HG03571 (cell line): ENCODE measurements around the gene FMN1.
"Not testable (repeated sequence)": the region's sequence is repeated elsewhere in the genome, so short reads cannot be mapped to it uniquely, and the experiment has no call there.

Source experiments
- ATAC-seq: cut with Tn5 transposase; IDR thresholded peaks from one replicate; pipeline ENCODE4 v1.9.1; 2021; ENCODE audit not compliant: unreplicated experiment

FMN1 gene

DNA sequence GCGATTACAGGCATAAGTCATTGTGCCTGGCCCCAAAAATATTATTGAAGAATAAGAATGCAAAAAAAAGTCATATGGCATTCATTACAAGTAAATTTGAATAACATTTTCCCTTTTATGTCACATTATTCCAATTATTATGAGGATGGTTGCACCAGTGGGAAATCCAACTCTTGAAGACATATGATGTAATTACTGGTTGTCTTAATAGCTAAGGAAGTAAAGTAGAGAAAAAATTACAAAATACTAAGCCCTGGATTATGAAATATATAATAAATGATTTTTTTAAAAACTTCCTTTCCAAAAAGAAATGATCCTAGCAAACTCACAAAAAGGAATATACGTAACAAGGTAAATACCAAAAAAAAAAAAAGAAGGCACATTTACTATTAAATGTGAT lies 98.9 kb downstream of the FMN1 start:
- no peak for ATAC-seq

DNA sequence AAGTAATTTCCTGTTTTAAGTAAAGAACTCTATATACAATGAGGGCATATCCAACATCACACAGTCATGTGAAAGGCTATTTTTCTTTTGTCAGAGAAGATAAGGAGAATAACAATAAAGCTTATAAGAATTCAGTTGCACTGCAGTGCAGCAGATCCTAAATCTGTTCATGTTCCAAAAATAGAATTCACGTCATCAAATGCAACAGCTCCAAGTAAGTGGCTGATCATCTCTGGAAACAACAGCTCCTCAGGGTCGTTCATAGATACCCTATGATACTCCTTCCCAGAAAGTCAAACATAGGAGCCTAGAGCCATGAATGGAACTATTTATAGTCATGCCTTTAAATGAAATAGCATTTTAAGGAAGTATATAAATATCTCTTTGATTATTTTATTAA lies 100.2 kb downstream of the FMN1 start:
- no peak for ATAC-seq

DNA sequence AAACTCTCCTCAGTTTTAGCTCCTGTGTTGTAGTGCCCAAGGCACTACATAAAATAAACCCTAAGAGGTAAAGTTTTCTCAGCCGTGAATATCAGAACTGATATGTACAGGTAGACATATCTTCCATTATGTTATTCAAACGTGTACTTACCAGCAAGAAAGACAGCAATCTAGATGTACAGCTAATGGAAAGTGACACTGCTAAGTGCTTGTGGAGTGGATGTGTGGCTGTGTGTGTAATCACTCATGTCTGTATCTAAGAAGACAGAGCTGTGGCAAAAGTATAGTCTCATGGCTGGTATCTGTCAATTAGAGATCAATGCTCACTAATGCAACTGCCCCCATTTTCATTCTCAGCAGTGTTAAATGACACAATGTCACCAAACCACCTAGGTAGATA lies 101.3 kb downstream of the FMN1 start:
- no peak for ATAC-seq

DNA sequence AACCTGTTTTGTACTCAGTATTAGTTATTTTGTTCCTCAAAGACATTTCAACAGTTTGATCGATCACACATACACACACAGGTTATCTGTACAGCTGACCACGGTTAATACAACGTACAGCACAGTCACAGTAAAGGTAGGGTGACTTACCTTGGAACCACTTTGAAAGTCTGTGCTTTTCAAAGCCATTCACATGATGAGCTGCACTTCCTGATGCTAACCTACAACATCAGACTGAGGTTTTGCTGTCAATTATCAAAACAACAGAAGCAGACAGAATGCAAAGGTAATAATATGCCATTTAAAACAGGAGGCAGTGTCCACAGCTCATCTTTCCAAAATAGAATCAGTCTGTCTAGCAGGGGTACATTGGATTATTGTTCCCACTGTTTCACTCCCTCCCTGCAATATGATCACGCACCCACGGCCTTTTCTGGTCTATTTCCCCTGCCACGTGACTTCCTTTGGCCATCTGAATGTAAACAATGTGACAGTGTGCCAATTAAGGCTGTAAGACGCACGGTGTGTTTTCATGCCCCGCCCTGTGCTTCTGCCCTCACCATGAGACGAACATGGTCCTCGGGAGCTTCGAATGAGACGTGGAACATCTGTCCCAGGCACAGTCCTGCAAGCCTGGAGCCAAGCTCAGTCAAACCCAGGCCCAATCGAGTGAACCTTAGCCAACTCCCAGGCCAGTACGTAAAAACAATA lies 102.4 kb downstream of the FMN1 start:
- ATAC-seq = no peak

DNA sequence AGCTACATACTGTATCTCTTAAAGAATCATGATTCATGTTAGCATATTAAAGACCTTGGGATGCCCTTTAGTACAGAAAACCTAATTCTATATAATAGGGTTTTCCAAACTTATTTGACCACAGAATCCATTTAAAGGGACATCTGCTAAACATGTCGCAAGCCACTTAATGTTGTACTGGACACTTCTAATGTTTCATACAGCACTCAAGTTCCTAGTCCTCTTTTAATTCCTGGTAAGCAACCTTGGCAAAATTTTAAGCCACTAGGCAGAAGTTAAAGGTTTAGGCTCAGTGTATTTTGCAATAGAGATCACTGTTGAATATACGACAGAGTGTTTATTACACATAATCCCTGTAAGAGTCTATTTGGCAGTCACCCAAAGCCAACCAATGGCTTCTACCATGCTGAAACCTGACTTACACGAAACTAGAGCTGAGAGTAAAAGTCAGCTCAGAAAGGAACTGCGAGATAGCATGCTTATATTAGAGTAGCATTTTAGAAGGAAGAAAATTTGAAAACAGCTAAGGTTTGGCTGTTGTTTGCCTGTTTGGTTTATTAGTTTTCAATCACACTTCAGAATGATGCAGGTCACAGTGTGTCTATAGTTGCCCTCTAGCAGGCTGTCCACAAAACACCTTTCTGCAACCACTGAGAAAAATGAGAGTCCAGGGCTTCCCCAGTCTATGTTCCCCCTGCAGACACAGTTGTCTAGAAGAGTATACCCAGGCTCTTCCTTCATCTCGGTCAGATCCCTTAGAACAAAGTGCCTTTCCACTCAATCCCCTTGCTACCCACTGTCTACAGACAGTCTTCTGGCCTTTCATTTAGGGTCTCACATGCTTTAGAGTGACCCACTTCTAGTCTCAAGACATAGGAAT lies 104.4 kb downstream of the FMN1 start:
- no peak for ATAC-seq

DNA sequence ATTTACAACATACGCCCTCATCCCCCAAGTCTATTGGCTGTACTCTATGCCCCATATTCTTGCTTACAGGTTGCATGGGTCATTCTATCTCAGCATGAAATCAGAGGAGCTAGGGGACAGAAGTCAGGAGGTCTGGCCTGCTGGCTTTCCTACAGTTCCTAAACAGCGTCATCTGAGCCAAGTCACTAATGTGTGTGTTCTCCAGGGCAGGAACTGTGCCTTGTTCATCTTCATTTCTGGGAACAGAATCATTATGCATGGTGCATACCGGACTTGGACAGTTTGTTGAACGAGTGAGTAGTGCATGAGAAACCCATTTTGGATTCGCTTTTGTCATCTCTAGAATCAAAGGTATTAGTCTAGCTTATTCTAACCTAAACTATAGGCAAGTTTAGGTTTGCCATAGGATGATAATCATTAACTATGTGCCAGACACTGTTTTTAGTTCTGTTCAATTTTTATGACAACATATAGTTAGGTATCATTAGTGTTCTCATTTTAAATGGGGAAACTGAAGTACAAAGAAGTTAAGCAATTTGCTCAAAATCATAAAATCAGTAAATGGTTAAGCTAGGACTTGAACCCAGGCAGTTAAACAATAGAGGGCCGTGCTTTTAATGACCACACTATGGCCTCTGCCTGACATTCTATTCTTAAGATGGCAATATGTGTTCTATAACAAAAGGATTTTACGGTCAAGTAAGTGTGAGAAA lies 105.2 kb downstream of the FMN1 start:
- ATAC-seq = no peak

DNA sequence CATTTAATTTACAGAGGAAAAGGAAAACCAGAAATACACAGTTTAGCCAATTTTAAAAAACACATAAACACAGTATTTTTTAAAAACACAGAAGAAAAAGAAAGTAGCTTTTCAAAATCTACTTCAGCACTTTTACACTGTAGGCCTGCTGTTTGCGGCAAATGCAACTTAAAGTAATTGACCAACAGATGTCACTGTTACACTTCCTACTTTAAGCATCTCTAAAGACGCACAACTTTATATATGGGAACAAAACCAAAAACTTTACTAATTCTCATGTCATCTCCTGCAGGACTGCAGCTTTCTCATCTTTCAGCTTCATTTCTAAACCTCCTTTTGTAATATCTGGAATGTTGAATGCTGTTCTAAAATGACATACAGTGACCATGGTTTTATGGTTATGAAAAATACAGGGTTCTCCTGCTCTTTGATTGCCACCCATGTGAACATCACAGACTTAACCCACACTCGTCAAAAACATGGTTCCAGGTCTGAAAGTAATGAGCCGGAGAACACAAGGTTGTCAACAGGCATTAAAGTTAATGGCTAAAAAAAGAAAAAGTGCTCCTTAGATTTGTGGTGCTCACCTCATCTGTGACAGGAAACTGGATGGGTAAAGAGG lies 107.9 kb downstream of the FMN1 start:
- no peak for ATAC-seq

DNA sequence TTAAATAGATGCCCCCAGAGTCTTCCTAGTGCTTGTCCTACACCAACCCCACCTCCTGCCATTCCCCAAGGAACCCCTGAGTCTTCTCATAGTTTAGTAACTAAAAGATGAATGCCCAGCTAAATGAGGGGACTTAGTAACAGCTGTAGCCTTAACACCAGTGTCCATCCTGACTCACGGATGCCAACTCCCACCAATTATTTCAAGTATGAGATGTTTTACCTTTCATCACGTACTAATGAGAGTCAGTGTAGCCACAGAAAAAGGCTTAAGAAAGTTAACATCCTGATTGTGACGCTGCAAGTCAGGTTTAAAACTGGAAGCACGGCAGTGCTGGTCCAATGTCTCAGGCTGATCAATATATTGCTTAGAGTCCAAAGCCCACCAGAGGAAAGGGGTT lies 109.9 kb downstream of the FMN1 start:
- no peak for ATAC-seq

DNA sequence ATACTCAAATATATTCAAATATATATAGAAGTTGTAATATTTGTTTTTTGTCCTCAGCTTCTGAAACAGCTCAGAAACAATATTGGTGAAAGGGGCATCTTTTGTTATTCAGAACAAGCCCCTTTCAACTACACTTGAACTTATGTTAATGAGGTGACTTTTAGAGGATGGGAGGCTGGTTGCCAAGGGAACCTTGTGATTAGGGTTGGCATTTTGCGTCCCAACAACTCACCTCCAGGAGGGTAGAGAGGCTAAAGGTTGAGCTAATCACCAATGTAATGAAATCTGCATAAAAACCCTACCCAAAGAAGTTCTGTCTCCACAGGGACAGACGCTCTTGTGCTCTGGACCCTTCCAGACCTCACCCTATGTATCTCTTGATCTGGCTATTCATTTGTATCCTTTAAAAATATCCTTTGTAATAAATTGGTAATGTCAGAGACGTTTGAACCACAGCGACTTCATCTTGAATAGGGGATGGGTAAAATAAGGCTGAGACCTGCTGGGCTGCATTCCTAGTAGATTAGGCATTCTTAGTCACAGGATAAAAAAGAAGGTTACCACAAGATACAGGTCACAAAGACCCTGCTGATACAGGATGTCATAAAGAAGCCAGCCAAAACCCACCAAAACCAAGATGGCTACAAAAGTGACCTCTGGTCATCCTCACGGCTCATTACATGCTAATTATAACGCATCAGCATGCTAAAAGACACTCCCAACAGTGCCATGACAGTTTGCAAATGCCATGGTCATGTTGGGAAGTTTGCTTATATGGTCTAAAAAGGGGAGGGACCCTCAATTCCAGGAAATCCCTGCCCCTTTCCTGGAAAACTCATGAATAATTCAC lies 111.1 kb downstream of the FMN1 start:
- ATAC-seq = no peak

DNA sequence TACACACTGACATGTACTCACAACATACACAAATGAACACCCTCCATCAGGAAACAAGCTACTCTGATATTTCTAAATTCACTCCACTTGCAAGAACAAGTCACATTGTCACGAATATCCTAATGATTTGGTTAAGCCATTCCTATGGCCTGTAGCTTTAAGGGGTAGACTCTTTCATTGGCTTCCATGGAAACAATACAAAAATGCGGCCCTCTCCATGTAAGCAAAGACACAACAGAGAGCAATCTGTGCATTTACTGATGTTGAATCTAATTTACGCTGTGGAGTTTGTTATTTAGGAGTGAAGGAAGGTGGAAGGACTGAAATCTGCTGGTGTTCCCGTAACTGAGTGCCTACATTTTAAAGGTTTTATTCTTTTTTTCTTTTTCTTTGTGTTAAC lies 114.5 kb downstream of the FMN1 start:
- ATAC-seq = no peak

DNA sequence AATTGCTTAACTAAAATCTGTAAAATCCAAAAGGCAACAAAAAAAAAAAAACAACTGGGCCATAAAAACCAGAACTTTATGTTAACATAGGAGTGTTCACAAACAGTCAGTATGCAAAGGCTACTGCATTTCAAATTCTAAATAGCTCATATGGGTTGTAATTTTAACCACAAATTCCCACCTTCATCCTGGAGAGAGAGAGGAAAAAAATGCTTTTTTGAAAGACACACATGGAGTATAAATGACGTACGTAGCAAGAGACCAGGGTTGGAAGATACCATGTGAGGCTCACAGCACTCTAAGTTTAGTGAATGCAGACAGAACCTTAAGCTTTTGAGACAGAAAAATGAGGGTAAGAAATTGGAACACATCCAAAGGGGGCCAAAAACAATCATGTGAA lies 115.9 kb downstream of the FMN1 start:
- ATAC-seq = no peak

DNA sequence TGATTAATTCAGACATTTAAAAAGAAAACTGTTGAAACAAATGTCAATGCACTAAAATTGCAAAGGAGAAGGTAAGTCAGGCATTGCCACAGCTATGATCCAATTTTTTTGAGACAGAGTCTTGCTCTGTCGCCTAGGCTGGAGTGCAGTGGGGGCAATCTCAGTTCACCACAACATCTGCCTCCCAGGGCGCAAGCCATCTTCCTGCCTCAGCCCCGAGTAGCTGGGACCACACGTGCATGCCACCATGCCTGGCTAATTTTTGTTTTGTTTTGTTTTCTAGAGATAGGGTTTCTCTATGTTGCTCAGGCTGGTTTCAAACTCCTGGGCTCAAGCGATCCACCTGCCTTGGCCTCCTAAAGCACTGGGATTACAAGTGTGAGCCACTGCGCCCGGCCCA lies 117.6 kb downstream of the FMN1 start:
- ATAC-seq = no peak

DNA sequence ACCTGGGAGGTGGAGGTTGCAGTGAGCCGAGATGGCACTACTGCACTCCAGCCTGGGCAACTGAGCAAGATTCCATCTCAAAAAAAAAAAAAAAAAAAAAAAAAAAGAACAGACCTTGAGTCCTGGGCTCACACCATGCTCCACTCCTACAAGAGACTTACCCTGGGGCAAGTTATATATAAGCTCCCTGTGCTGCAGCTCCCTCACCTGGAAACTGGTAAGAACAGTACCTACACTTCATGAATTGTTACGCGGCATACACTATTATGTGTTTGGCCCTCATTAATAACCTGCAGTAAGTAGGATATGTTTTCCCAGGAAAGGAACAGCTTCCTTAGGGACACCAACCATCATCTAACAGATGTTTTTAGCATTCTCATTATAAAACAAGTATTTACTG lies 119.6 kb downstream of the FMN1 start:
- no peak for ATAC-seq

DNA sequence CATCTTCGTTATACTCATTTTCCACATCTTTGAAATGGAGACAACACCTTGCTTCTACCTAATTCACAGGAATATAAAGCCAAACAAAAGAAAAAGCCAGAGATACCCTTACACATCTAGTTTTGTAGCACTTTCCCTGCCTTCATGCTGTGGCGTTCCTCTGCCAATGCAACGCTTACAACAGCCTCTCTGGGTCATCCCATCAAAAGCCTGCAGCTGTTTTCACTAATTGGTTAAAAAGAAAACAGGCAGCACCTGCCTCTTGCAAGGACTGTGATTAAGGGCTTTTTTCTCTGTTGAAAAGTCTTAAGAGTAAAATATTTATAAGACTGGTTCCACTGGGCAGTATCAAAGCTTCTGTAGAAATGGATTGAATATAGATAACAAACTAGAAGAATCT lies 120.3 kb downstream of the FMN1 start:
- no peak for ATAC-seq

DNA sequence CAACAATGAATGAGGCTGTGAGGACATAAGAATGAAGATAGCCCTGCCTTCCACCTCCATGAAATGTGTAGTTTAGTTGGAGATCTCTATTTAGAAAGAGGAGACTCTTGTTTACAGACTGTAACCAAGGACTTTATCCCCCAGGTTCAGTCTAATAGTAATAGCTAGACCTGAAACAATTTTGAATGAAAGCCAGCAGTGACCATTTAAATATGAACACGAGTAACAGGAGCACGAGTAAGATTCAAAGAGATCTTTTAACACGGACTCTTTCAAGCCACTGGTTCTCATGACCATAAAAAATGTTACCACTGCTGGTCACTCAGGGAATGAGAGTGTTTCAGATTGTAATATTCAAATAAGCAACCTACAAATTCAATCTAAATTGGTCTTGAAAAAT lies 123.1 kb downstream of the FMN1 start:
- ATAC-seq = no peak

DNA sequence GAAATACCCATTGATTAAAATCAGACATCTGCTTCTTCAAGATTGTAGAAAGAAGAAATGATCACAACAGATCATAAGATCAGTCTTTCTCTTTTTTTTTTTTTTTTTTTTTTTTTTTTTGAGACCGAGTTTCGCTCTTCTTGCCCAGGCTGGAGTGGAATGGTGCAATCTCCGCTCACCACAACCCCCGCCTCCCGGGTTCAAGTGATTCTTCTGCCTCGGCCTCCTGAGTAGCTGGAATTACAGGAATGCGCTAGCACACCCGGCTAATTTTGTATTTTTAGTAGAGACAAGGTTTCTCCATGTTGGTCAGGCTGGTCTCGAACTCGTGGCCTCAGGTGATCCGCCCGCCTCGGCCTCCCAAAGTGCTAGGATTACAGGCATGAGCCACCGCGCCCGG lies 124.6 kb downstream of the FMN1 start:
- not testable (repeated sequence) for ATAC-seq

DNA sequence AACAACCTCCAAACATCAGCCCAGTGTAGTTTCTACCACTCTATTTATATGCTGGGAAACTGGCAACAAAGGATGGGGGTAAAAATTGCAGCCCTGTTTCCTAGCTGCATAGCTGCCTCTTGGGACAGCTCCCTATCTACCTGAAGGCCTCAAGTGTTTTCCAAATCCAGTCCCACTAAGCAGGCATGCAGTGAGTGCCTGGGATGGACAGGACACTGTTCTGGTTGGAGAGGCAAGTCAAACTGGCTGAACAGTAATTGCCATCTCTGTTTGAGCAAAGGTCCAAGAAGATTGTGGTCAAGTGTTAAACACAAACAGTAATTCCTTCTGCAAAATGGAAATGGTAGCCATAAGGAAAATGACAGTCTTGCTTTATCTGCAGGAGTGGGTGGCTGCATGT lies 125.4 kb downstream of the FMN1 start:
- no peak for ATAC-seq

DNA sequence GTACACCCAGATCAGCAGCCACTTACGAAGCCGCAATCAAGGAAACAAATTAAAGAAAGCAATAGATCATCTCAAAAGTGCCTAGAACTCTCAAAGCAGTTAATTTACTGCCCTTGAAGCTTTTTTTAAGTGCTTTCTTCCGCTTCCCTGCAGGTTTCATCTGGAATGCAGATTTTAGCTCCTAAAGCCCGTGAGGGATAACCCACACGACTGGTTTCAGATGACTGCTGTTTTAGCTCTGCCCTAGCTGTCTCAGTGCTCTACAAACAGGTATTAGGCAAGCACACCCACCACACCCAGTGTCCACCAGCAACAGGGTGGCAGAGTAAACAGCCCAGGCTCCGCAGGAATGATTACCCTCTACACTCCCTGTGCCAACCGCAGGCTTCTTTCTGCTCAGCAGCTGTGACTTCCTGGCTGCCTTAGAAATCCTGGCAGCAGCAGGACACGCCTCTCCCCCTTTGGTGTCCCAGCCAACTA lies 126.0 kb downstream of the FMN1 start:
- no peak for ATAC-seq

DNA sequence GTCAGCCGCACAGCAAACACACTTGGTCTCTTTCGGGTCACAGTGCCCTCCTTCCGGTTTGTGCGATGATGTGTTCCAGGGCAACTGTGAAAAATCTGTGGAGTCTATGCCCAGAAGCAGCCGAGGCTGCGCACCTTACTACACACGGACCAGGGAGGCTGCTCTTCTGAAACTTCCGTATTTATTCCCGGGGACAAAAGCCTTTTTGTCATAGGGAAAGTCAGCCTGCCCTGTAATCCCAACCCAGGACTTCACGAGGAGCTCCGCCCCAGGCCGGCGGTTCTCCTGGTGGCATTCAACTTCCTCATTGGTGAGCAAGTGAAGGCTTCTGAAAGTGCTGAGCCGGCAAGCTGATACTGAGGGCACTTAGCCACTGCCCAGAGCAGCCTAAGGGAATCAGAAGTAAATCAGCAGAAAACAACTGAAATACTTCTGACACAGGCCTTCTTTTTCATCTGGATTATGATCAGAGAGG lies 126.5 kb downstream of the FMN1 start:
- no peak for ATAC-seq

DNA sequence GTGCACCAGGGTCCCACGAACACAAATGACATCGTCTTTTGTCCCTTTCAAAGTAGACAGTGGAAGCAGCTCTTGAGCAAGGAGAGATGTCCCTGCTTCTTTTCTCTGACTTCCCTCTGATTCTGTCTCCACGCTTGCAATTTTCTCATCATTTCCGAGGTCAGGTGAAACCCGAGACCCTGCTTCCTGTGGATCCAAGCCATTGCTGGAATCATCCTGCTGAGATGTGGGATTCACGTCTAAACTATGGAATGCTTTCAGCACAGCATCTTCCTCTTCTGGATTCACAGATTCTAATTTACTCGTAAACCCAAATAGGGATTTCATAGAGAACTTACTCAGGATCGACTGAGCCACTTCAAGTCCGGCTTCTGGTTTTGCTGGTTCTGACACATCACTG lies 127.1 kb downstream of the FMN1 start:
- ATAC-seq = no peak
